GM23338 (cell line): ENCODE measurements around the gene DNLZ. TPM values are rescaled to one million over a fixed set of nuclear protein-coding genes. Genes with fewer than 3 reads are reported as not detected.

ENCODE experiments used
- ATAC-seq: fragments of 200-7000 bp; cut with Tn5 transposase; 3 replicates; pipeline ENCODE4 v1.9.1; 2020
- DNase-seq: peaks from one replicate; pipeline ENCODE4 v3.0.0-alpha.2; 2015; ENCODE audit warnings: low spot score
- H2AFZ ChIP-seq: fragments of 200-600 bp; sonication (generic); 2 replicates; pipeline ENCODE4 v1.8.0; 2016; ENCODE audit warnings: antibody characterized with exemption, mild to moderate bottlenecking, moderate library complexity
- H3F3A ChIP-seq: fragments of 200-600 bp; sonication (generic); replicated peaks from 2 replicates; pipeline ENCODE4 v1.8.0; 2017; ENCODE audit warnings: antibody characterized with exemption, mixed run types, low read depth
- H3K27ac ChIP-seq: fragments of 200-600 bp; sonication (generic); 2 replicates; pipeline ENCODE4 v1.6.1; 2016; ENCODE audit warnings: low read depth
- H3K27me3 ChIP-seq: fragments of 200-600 bp; sonication (generic); 2 replicates; pipeline ENCODE4 v1.8.0; 2016; ENCODE audit warnings: mild to moderate bottlenecking, mixed run types, moderate library complexity; ENCODE audit not compliant: insufficient read depth
- H3K36me3 ChIP-seq: fragments of 200-600 bp; sonication (generic); 2 replicates; pipeline ENCODE4 v1.8.0; 2016; ENCODE audit warnings: mild to moderate bottlenecking; ENCODE audit not compliant: insufficient read depth
- H3K4me1 ChIP-seq: fragments of 200-600 bp; sonication (generic); 2 replicates; pipeline ENCODE4 v1.8.0; 2016; ENCODE audit warnings: mild to moderate bottlenecking, moderate library complexity; ENCODE audit not compliant: insufficient read depth
- H3K4me2 ChIP-seq: fragments of 200-600 bp; sonication (generic); 2 replicates; pipeline ENCODE4 v1.7.1; 2017; ENCODE audit warnings: mixed run types
- H3K4me3 ChIP-seq: fragments of 200-600 bp; sonication (generic); 2 replicates; pipeline ENCODE4 v1.6.1; 2016; ENCODE audit warnings: mixed run types
- H3K79me2 ChIP-seq: fragments of 200-600 bp; sonication (generic); replicated peaks from 2 replicates; pipeline ENCODE4 v1.8.0; 2017; ENCODE audit warnings: mild to moderate bottlenecking; ENCODE audit not compliant: insufficient read depth
- H3K9me2 ChIP-seq: fragments of 200-600 bp; sonication (generic); 2 replicates; pipeline ENCODE4 v1.8.0; 2017; ENCODE audit not compliant: insufficient read depth
- H4K20me1 ChIP-seq: fragments of 200-600 bp; sonication (generic); replicated peaks from 2 replicates; pipeline ENCODE4 v1.8.0; 2017; ENCODE audit warnings: mild to moderate bottlenecking; ENCODE audit not compliant: insufficient read depth
- H3K27ac Mint-ChIP-seq: 2 replicates; pipeline ENCODE4 v1.8.0; 2020; ENCODE audit warnings: inconsistent platforms, mild to moderate bottlenecking, moderate library complexity, mixed read lengths
- H3K27me3 Mint-ChIP-seq: 3 replicates; pipeline ENCODE4 v1.8.0; 2022; ENCODE audit warnings: low read depth, mild to moderate bottlenecking, moderate library complexity, mixed read lengths, inconsistent platforms; ENCODE audit not compliant: insufficient read depth, poor library complexity
- H3K36me3 Mint-ChIP-seq: 3 replicates; pipeline ENCODE4 v1.8.0; 2021; ENCODE audit warnings: low read depth, mild to moderate bottlenecking, inconsistent platforms, moderate library complexity, mixed read lengths
- H3K4me1 Mint-ChIP-seq: 3 replicates; pipeline ENCODE4 v1.8.0; 2020; ENCODE audit warnings: mild to moderate bottlenecking, inconsistent platforms, mixed read lengths
- H3K4me3 Mint-ChIP-seq: 3 replicates; pipeline ENCODE4 v1.8.0; 2021; ENCODE audit warnings: moderate library complexity, mild to moderate bottlenecking, inconsistent platforms, mixed read lengths
- H3K9me3 Mint-ChIP-seq: 3 replicates; pipeline ENCODE4 v1.8.0; 2020; ENCODE audit warnings: moderate library complexity, mild to moderate bottlenecking, inconsistent platforms, mixed read lengths
- CREB1 ChIP-seq: fragments of 250-450 bp; sonication (Bioruptor Pico); IDR thresholded peaks from 2 replicates; pipeline ENCODE4 v1.5.0; 2020; ENCODE audit warnings: low read depth, mild to moderate bottlenecking, moderate library complexity
- ETS1 ChIP-seq: IDR thresholded peaks from 2 replicates; pipeline ENCODE4 v1.6.1; 2016; ENCODE audit warnings: antibody characterized with exemption
- EZH2 ChIP-seq: fragments of 200-600 bp; sonication (generic); IDR thresholded peaks from one replicate; pipeline ENCODE4 v1.8.0; 2017; ENCODE audit warnings: antibody characterized with exemption, mild to moderate bottlenecking, low read depth; ENCODE audit not compliant: unreplicated experiment
- JUNB ChIP-seq: IDR thresholded peaks from one replicate; pipeline ENCODE4 v1.6.1; 2016; ENCODE audit warnings: antibody characterized with exemption; ENCODE audit not compliant: unreplicated experiment
- STAT1 ChIP-seq: IDR thresholded peaks from one replicate; pipeline ENCODE4 v1.6.1; 2016; ENCODE audit warnings: antibody characterized with exemption; ENCODE audit not compliant: unreplicated experiment
- ZNF462 ChIP-seq: fragments of 250-450 bp; sonication (Bioruptor Pico); IDR thresholded peaks from 2 replicates; pipeline ENCODE4 v1.5.0; 2020; ENCODE audit warnings: mild to moderate bottlenecking, moderate library complexity
- polyA plus RNA-seq: library from polyadenylated mRNA; unstranded; fragments of >200 nt; fragmentation: Nextera tagmentation; extraction: Ambion mirVana; gene quantifications from 2 replicates; pipeline ENCODE4 v1.2.1, GENCODE V29; 2016
- total RNA-seq: library from RNA; depleted of rRNA; stranded (reverse); fragments of >200 nt; shearing (Covaris generic); gene quantifications from 2 replicates; pipeline ENCODE4 v1.2.3, GENCODE V29; 2014
- TF ChIP-seq, protein P1 (sequence below): IDR thresholded peaks from one replicate; pipeline ENCODE4 v1.6.1; 2018; ENCODE audit warnings: antibody characterized with exemption; ENCODE audit not compliant: unreplicated experiment

The DNLZ gene
- total and polyA plus RNA-seq, 2 experiments from 2014 or later: 33.4 to 53.9 TPM

- no peak for TF ChIP-seq ZNF462 (CRISPR knock-in tag)
Measured at GRCh38 chr9:136372561-136373299, 9.2 kb upstream of the DNLZ start (continued).

GRCh38 chr9:136372006-136372405 is 8.5 kb upstream of the DNLZ start:
- peaks cover 6% of the 10 kb centered on the region; the same call in 2 of the 3 replicates for H3K36me3 Mint-ChIP-seq
- H3K9me2 ChIP-seq: no peaks in the 10 kb centered on the region
- no peaks in the 10 kb centered on the region for H3K36me3 ChIP-seq
- H3K9me3 Mint-ChIP-seq: no peaks in the 10 kb centered on the region
- H3K4me3 Mint-ChIP-seq: no peak overlapping the region
- H3K79me2 ChIP-seq: no peaks in the 10 kb centered on the region
- H3K27ac ChIP-seq: no peak overlapping the region
- TF ChIP-seq, protein P1, sequence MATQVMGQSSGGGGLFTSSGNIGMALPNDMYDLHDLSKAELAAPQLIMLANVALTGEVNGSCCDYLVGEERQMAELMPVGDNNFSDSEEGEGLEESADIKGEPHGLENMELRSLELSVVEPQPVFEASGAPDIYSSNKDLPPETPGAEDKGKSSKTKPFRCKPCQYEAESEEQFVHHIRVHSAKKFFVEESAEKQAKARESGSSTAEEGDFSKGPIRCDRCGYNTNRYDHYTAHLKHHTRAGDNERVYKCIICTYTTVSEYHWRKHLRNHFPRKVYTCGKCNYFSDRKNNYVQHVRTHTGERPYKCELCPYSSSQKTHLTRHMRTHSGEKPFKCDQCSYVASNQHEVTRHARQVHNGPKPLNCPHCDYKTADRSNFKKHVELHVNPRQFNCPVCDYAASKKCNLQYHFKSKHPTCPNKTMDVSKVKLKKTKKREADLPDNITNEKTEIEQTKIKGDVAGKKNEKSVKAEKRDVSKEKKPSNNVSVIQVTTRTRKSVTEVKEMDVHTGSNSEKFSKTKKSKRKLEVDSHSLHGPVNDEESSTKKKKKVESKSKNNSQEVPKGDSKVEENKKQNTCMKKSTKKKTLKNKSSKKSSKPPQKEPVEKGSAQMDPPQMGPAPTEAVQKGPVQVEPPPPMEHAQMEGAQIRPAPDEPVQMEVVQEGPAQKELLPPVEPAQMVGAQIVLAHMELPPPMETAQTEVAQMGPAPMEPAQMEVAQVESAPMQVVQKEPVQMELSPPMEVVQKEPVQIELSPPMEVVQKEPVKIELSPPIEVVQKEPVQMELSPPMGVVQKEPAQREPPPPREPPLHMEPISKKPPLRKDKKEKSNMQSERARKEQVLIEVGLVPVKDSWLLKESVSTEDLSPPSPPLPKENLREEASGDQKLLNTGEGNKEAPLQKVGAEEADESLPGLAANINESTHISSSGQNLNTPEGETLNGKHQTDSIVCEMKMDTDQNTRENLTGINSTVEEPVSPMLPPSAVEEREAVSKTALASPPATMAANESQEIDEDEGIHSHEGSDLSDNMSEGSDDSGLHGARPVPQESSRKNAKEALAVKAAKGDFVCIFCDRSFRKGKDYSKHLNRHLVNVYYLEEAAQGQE: no peak
- TF ChIP-seq CREB1 (CRISPR knock-in tag) (no peak), EZH2 (no peak), ETS1 (no peak), STAT1 (no peak), JUNB (no peak)
- H4K20me1 ChIP-seq: no peaks in the 10 kb centered on the region; the same call in 1 of the 2 replicates
- H3K4me1 ChIP-seq: no peaks in the 10 kb centered on the region
- H3K4me3 ChIP-seq: no peak overlapping the region
- H3K27me3 ChIP-seq: no peaks in the 10 kb centered on the region
- DNase-seq (no peak), ATAC-seq (no peak)
- H2AFZ ChIP-seq: no peak overlapping the region
- H3K4me2 ChIP-seq: no peak overlapping the region
- H3K27me3 Mint-ChIP-seq: peaks cover 8% of the 10 kb centered on the region
- H3K4me1 Mint-ChIP-seq: no peaks in the 10 kb centered on the region
- no peak overlapping the region for H3K27ac Mint-ChIP-seq
- H3F3A ChIP-seq: no peaks in the 10 kb centered on the region
